Measurements from ENCODE around the gene B3GNT7. TPM values are rescaled to one million over a fixed set of nuclear protein-coding genes. Genes with fewer than 3 reads are reported as not detected.
A peak's percentile ranks its signal among the peaks of the same experiment; 100 is the strongest.

Gene B3GNT7
- total RNA-seq, 1 donor from 2014 or later, result 6.5 TPM

GRCh38 chr2:231378026-231378722 is 17.3 kb upstream of the B3GNT7 start:
- DNase-seq (ENCODE audit: low spot score, unreplicated experiment), result no peak
- Mint-ChIP-seq H3K27ac (peak overlapping the region; percentile 85), H3K27me3 (peaks cover 22% of the 10 kb centered on the region), H3K4me3 (ENCODE audit: low read depth) (no peak overlapping the region), H3K36me3 (ENCODE audit: insufficient read depth) (peaks cover 1% of the 10 kb centered on the region), H3K9me3 (ENCODE audit: low read depth) (no peaks in the 10 kb centered on the region), H3K4me1 (ENCODE audit: low read depth) (peaks cover 9% of the 10 kb centered on the region)
- no peak for TF ChIP-seq CTCF (IDR thresholded peaks at IDR 0.05; ENCODE audit: unreplicated experiment)

- peaks cover 22% of the 10 kb centered on the region for H3K27me3 Mint-ChIP-seq
- no peak for TF ChIP-seq CTCF (IDR thresholded peaks at IDR 0.05; ENCODE audit: unreplicated experiment)
- H3K36me3 Mint-ChIP-seq (ENCODE audit: insufficient read depth), result peaks cover 1% of the 10 kb centered on the region
- no peak overlapping the region for H3K27ac Mint-ChIP-seq
- H3K4me1 Mint-ChIP-seq (ENCODE audit: low read depth), result peaks cover 16% of the 10 kb centered on the region
- DNase-seq (ENCODE audit: low spot score, unreplicated experiment), result no peak
- H3K4me3 Mint-ChIP-seq (ENCODE audit: low read depth), result no peak overlapping the region
- no peaks in the 10 kb centered on the region for H3K9me3 Mint-ChIP-seq (ENCODE audit: low read depth)
Observed at GRCh38 chr2:231379266-231380215, 16.0 kb upstream of the B3GNT7 start.

- Mint-ChIP-seq H3K27ac (no peak overlapping the region), H3K27me3 (peaks cover 22% of the 10 kb centered on the region), H3K9me3 (ENCODE audit: low read depth) (peaks cover 4% of the 10 kb centered on the region), H3K4me3 (ENCODE audit: low read depth) (no peak overlapping the region), H3K4me1 (ENCODE audit: low read depth) (peaks cover 13% of the 10 kb centered on the region), H3K36me3 (ENCODE audit: insufficient read depth) (peaks cover 4% of the 10 kb centered on the region)
- DNase-seq (ENCODE audit: low spot score, unreplicated experiment), result no peak
- no peak for TF ChIP-seq CTCF (IDR thresholded peaks at IDR 0.05; ENCODE audit: unreplicated experiment)
Observed at GRCh38 chr2:231380307-231380706, 15.2 kb upstream of the B3GNT7 start.

- TF ChIP-seq CTCF (IDR thresholded peaks at IDR 0.05; ENCODE audit: unreplicated experiment), result no peak
- DNase-seq (ENCODE audit: low spot score, unreplicated experiment), result no peak
- Mint-ChIP-seq H3K4me1 (ENCODE audit: low read depth) (peaks cover 13% of the 10 kb centered on the region), H3K9me3 (ENCODE audit: low read depth) (peaks cover 10% of the 10 kb centered on the region), H3K4me3 (ENCODE audit: low read depth) (no peak overlapping the region), H3K27me3 (peaks cover 14% of the 10 kb centered on the region), H3K36me3 (ENCODE audit: insufficient read depth) (peaks cover 4% of the 10 kb centered on the region), H3K27ac (no peak overlapping the region)
Observed at GRCh38 chr2:231380991-231381847, 14.3 kb upstream of the B3GNT7 start.

- Mint-ChIP-seq H3K36me3 (ENCODE audit: insufficient read depth) (peaks cover 4% of the 10 kb centered on the region), H3K4me3 (ENCODE audit: low read depth) (no peak overlapping the region), H3K27ac (no peak overlapping the region), H3K27me3 (peaks cover 7% of the 10 kb centered on the region), H3K4me1 (ENCODE audit: low read depth) (peaks cover 11% of the 10 kb centered on the region), H3K9me3 (ENCODE audit: low read depth) (peaks cover 10% of the 10 kb centered on the region)
- no peak for TF ChIP-seq CTCF (IDR thresholded peaks at IDR 0.05; ENCODE audit: unreplicated experiment)
- no peak for DNase-seq (ENCODE audit: low spot score, unreplicated experiment)
Observed at GRCh38 chr2:231382116-231382515, 13.4 kb upstream of the B3GNT7 start.
